GM21737 (cell line): ENCODE results near the gene TUBGCP2.

ENCODE experiments used
- ATAC-seq: cut with Tn5 transposase; IDR thresholded peaks from one replicate; pipeline ENCODE4 v1.9.1; 2021; ENCODE audit warnings: mild to moderate bottlenecking, moderate library complexity; ENCODE audit not compliant: unreplicated experiment

TUBGCP2 gene

GRCh38 chr10:133342942-133343341 is 34.3 kb upstream of the TUBGCP2 start:
- no peak for ATAC-seq

- no peak for ATAC-seq
Observed at GRCh38 chr10:133341983-133342382, 33.3 kb upstream of the TUBGCP2 start.

- ATAC-seq, result no peak
Observed at GRCh38 chr10:133339708-133340380, 31.2 kb upstream of the TUBGCP2 start.

GRCh38 chr10:133338080-133339071 is 29.7 kb upstream of the TUBGCP2 start:
- no peak for ATAC-seq

GRCh38 chr10:133337370-133337725 is 28.7 kb upstream of the TUBGCP2 start:
- ATAC-seq, result no peak

GRCh38 chr10:133336577-133337369 is 28.1 kb upstream of the TUBGCP2 start, which contains the start of gene CALY:
TSS of gene CALY (minus strand) at chr10:133336896. CDS start at chr10:133328989, 7,907 bp downstream.
- no peak for ATAC-seq

GRCh38 chr10:133336118-133336576 is 27.5 kb upstream of the TUBGCP2 start:
- ATAC-seq, result no peak

- ATAC-seq, result no peak
Observed at GRCh38 chr10:133335246-133336117, 26.8 kb upstream of the TUBGCP2 start.

GRCh38 chr10:133334503-133335245 is 26.0 kb upstream of the TUBGCP2 start:
- no peak for ATAC-seq

GRCh38 chr10:133332936-133333699 is 24.4 kb upstream of the TUBGCP2 start:
- no peak for ATAC-seq

GRCh38 chr10:133329491-133330202 is 21.0 kb upstream of the TUBGCP2 start:
- peak; percentile 86 for ATAC-seq

- ATAC-seq, result no peak
Observed at GRCh38 chr10:133328358-133329343, 20.0 kb upstream of the TUBGCP2 start.

- no peak for ATAC-seq
Observed at GRCh38 chr10:133327651-133328357, 19.1 kb upstream of the TUBGCP2 start.

GRCh38 chr10:133326745-133327650 is 18.3 kb upstream of the TUBGCP2 start:
- ATAC-seq, result no peak

- no peak for ATAC-seq
Observed at GRCh38 chr10:133326223-133326551, 17.5 kb upstream of the TUBGCP2 start.
